ENCODE measurements around the gene SRSF6. TPM values are rescaled to one million over a fixed set of nuclear protein-coding genes. Genes with fewer than 3 reads are reported as not detected.

Gene SRSF6
- total and polyA plus RNA-seq, 2 experiments from 2014 or later: 60.1 to 61.5 TPM

GRCh38 chr20:43477193-43477592 is 19.5 kb downstream of the SRSF6 start:
- TF ChIP-seq ZNF462 (CRISPR knock-in tag; IDR thresholded peaks at IDR 0.05) (no peak), EZH2 (IDR thresholded peaks at IDR 0.05; ENCODE audit: low read depth, unreplicated experiment) (no peak), CTCF (conservative IDR thresholded peaks at IDR 0.05; ENCODE audit: low read depth in 2 of 2) (no peak), ZNF331 (CRISPR knock-in tag; IDR thresholded peaks at IDR 0.05; ENCODE audit: low read depth) (no peak)
- no peak overlapping the region for H3K4me3 Mint-ChIP-seq
- Histone ChIP-seq H3K36me3 (ENCODE audit: insufficient read depth) (no peaks in the 10 kb centered on the region), H3K27ac (ENCODE audit: low read depth) (no peak overlapping the region), H3K9me2 (ENCODE audit: insufficient read depth) (no peaks in the 10 kb centered on the region), H3K4me3 (no peak overlapping the region), H4K20me1 (replicated peaks; ENCODE audit: insufficient read depth) (no peaks in the 10 kb centered on the region), H3K79me2 (replicated peaks; ENCODE audit: insufficient read depth) (no peaks in the 10 kb centered on the region), H3K4me2 (no peak overlapping the region), H3K27me3 (ENCODE audit: insufficient read depth) (no peaks in the 10 kb centered on the region), H3F3A (replicated peaks; ENCODE audit: low read depth) (no peaks in the 10 kb centered on the region), H2AFZ (no peak overlapping the region), H3K4me1 (ENCODE audit: insufficient read depth) (no peaks in the 10 kb centered on the region)
- no peak overlapping the region for H3K27ac Mint-ChIP-seq
- no peaks in the 10 kb centered on the region for H3K4me1 Mint-ChIP-seq
- no peaks in the 10 kb centered on the region for H3K36me3 Mint-ChIP-seq (ENCODE audit: low read depth)
- DNase-seq (ENCODE audit: low spot score) (no peak), ATAC-seq (no peak)
- peaks cover 4% of the 10 kb centered on the region for H3K27me3 Mint-ChIP-seq (ENCODE audit: insufficient read depth, low read depth, poor library complexity)
- H3K9me3 Mint-ChIP-seq: no peaks in the 10 kb centered on the region

GRCh38 chr20:43477619-43478018 is 19.9 kb downstream of the SRSF6 start:
- Mint-ChIP-seq H3K27me3 (ENCODE audit: insufficient read depth, low read depth, poor library complexity) (peaks cover 4% of the 10 kb centered on the region), H3K36me3 (ENCODE audit: low read depth) (no peaks in the 10 kb centered on the region), H3K9me3 (no peaks in the 10 kb centered on the region), H3K4me1 (no peaks in the 10 kb centered on the region), H3K27ac (no peak overlapping the region), H3K4me3 (no peak overlapping the region)
- Histone ChIP-seq H3K4me1 (ENCODE audit: insufficient read depth) (no peaks in the 10 kb centered on the region), H3K4me2 (no peak overlapping the region), H3K9me2 (ENCODE audit: insufficient read depth) (no peaks in the 10 kb centered on the region), H3K79me2 (replicated peaks; ENCODE audit: insufficient read depth) (no peaks in the 10 kb centered on the region), H3F3A (replicated peaks; ENCODE audit: low read depth) (no peaks in the 10 kb centered on the region), H3K36me3 (ENCODE audit: insufficient read depth) (no peaks in the 10 kb centered on the region), H3K27me3 (ENCODE audit: insufficient read depth) (no peaks in the 10 kb centered on the region), H4K20me1 (replicated peaks; ENCODE audit: insufficient read depth) (no peaks in the 10 kb centered on the region), H3K27ac (ENCODE audit: low read depth) (no peak overlapping the region), H3K4me3 (no peak overlapping the region), H2AFZ (no peak overlapping the region)
- no peak for ATAC-seq
- DNase-seq (ENCODE audit: low spot score): no peak
- no peak for TF ChIP-seq EZH2 (IDR thresholded peaks at IDR 0.05; ENCODE audit: low read depth, unreplicated experiment)
- no peak for TF ChIP-seq NANOG (IDR thresholded peaks at IDR 0.05; ENCODE audit: borderline replicate concordance)
- TF ChIP-seq ZNF331 (CRISPR knock-in tag; IDR thresholded peaks at IDR 0.05; ENCODE audit: low read depth): no peak
- TF ChIP-seq EZH2phosphoT487 (IDR thresholded peaks at IDR 0.05; ENCODE audit: unreplicated experiment): no peak
- TF ChIP-seq REST (IDR thresholded peaks at IDR 0.05; ENCODE audit: unreplicated experiment): no peak
- TF ChIP-seq CREB1 (CRISPR knock-in tag; IDR thresholded peaks at IDR 0.05; ENCODE audit: low read depth): no peak
- TF ChIP-seq POLR2AphosphoS5 (IDR thresholded peaks at IDR 0.05; ENCODE audit: low read depth): no peak

All from GM23338 (cell line).